Omental fat pad (tissue), 4 donors: ENCODE results near the gene C16orf54. TPM values are rescaled to one million over a fixed set of nuclear protein-coding genes. Genes with fewer than 3 reads are reported as not detected.
"Not testable (repeated sequence)": the region's sequence is repeated elsewhere in the genome, so short reads cannot be mapped to it uniquely, and the experiment has no call there.

Experiments used
- ATAC-seq: fragments of 150-250 bp; one replicate; pipeline ENCODE4 v1.9.1; 2016; ENCODE audit warnings: mild to moderate bottlenecking, moderate library complexity; ENCODE audit not compliant: low FRiP score
- DNase-seq: peaks from one replicate; pipeline ENCODE4 v3.0.0-alpha.2; 2019; ENCODE audit warnings: low spot score
- CTCF ChIP-seq, 3 donors: fragments of 450-650 bp; IDR thresholded peaks; one replicate each; pipeline ENCODE4 v1.5.1; 2016 to 2017; ENCODE audit warnings: antibody characterized with exemption in 3 of 3, mild to moderate bottlenecking in 3 of 3, moderate library complexity in 2 of 3
- total RNA-seq, 4 donors: library from RNA; depleted of rRNA; stranded (reverse); fragments of >200 nt; gene quantifications; one replicate each; pipeline ENCODE4 v1.1.0, GENCODE V29; 2016

The C16orf54 gene
- total RNA-seq, 4 donors from 2014 or later = 1.6 to 14.2 (median 4.8) TPM

GRCh38 chr16:29765167-29766032 lies 19.6 kb upstream of the C16orf54 start:
- no peak for ATAC-seq
- no peak for DNase-seq
- TF ChIP-seq CTCF (IDR thresholded peaks at IDR 0.05) = no peak

- TF ChIP-seq CTCF (IDR thresholded peaks at IDR 0.05) = no peak
- ATAC-seq = no peak
- DNase-seq = no peak
Measured at GRCh38 chr16:29763326-29763725, 17.5 kb upstream of the C16orf54 start.

GRCh38 chr16:29761882-29762281 lies 16.1 kb upstream of the C16orf54 start:
- DNase-seq (no peak), ATAC-seq (no peak)
- TF ChIP-seq CTCF (IDR thresholded peaks at IDR 0.05) = no peak

GRCh38 chr16:29761280-29761651 lies 15.5 kb upstream of the C16orf54 start:
- not testable (repeated sequence) for ATAC-seq, DNase-seq

GRCh38 chr16:29760567-29761279 lies 14.9 kb upstream of the C16orf54 start:
- no peak for ATAC-seq
- TF ChIP-seq CTCF (IDR thresholded peaks at IDR 0.05) = no peak

GRCh38 chr16:29757950-29758466 lies 12.2 kb upstream of the C16orf54 start:
- ATAC-seq = peak; percentile 62

More at GRCh38 chr16:29760567-29761279, 14.9 kb upstream of the C16orf54 start:
- no peak for DNase-seq

GRCh38 chr16:29757086-29757485 lies 11.3 kb upstream of the C16orf54 start:
- not testable (repeated sequence) for DNase-seq, ATAC-seq

More at GRCh38 chr16:29757950-29758466, 12.2 kb upstream of the C16orf54 start:
- no peak for DNase-seq
- no peak for TF ChIP-seq CTCF (IDR thresholded peaks at IDR 0.05)
